ENCODE measurements around the gene EFCAB6. TPM values are rescaled to one million over a fixed set of nuclear protein-coding genes. Genes with fewer than 3 reads are reported as not detected.

The EFCAB6 gene
- total and polyA plus RNA-seq, 10 donors: 0.07 to 2.8 (median 0.78) TPM

DNA sequence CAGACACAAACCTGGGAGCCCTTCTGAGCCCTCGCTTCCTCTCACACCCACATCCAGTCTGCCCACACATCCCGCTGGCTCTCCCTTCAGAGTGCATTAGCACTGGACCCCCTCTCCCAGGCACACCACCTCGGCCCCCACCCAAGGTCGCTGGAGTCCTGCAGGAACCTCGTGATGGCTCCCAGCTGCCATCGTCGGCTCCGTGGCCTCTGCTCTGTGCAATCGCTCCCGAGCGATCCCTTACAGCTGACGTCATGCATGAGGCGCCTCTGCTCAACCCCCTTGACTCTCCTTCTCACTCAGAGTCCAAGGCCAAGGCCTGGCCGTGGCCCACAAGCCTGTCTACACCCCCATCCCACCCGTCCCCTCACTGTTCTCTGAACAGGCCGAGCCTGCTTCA lies 183.9 kb downstream of the EFCAB6 start:
- Histone ChIP-seq H3K36me3 (no peaks in the 10 kb centered on the region), H3K27ac (no peak overlapping the region), H3K9me3 (no peaks in the 10 kb centered on the region), H3K27me3 (replicated peaks in 1 of 7) (no peaks in the 10 kb centered on the region), H3K4me3 (no peak overlapping the region), H3K4me1 (no peaks in the 10 kb centered on the region)
- no peak for DNase-seq
- WGBS, 5 donors: 66 to 80% (median 75%) methylated on average over 16 of the region's 16 CpGs
- TF ChIP-seq, protein P1, sequence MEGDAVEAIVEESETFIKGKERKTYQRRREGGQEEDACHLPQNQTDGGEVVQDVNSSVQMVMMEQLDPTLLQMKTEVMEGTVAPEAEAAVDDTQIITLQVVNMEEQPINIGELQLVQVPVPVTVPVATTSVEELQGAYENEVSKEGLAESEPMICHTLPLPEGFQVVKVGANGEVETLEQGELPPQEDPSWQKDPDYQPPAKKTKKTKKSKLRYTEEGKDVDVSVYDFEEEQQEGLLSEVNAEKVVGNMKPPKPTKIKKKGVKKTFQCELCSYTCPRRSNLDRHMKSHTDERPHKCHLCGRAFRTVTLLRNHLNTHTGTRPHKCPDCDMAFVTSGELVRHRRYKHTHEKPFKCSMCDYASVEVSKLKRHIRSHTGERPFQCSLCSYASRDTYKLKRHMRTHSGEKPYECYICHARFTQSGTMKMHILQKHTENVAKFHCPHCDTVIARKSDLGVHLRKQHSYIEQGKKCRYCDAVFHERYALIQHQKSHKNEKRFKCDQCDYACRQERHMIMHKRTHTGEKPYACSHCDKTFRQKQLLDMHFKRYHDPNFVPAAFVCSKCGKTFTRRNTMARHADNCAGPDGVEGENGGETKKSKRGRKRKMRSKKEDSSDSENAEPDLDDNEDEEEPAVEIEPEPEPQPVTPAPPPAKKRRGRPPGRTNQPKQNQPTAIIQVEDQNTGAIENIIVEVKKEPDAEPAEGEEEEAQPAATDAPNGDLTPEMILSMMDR (IDR thresholded peaks at IDR 0.05 in 8 of 11, conservative IDR thresholded peaks at IDR 0.05 in 3 of 11): no peak
- TF ChIP-seq POLR2A (IDR thresholded peaks at IDR 0.05) (no peak), POLR2AphosphoS5 (IDR thresholded peaks at IDR 0.05) (no peak)
- intact Hi-C loops (cut with DNase I; ENCODE audit: low total_unique reads): no loop called here

DNA sequence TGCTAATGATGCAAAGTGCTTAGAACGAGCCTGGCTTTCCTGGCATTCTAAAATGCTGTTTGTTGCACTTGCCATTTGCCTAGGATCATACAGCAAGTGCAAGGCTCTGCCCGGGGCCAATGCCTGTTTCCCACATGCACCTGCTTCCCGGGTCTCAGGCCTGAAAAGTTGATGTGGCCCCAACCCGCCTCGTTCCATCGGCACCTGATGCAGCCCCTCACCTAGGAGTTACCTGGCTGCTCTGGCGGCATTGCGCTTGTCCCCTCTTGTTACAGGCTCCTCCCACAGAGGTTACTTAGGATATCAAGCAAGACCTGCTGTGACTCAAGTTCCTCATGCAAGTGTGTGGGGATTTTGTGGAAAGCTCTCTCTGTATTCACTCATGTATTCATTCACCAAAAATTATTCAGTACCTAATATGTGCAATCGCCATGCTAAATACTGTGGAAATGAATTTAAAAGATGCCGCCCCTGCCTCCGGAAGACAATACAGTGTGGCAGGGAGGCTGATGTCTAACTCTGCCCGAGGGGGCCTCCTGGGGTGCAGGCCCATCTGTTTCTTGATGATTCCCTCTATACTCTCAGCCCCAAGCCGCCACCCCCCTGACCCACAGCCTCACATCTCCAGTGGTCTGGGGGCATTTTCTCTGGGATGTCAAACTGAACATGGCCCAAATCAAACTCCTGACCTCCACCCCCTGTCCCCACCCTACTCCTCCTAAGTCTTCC lies 184.5 kb downstream of the EFCAB6 start:
- H3K9me3 ChIP-seq: no peaks in the 10 kb centered on the region
- no peaks in the 10 kb centered on the region for H3K4me1 ChIP-seq
- no peak overlapping the region for H3K27ac ChIP-seq
- TF ChIP-seq, protein P1 (IDR thresholded peaks at IDR 0.05 in 8 of 11, conservative IDR thresholded peaks at IDR 0.05 in 3 of 11): no peak
- no peak for TF ChIP-seq POLR2AphosphoS5 (IDR thresholded peaks at IDR 0.05)
- TF ChIP-seq POLR2A (IDR thresholded peaks at IDR 0.05): no peak
- 84 to 89% (median 86%) methylated on average over 13 of the region's 13 CpGs for WGBS, 5 donors
- DNase-seq: no peak
- H3K4me3 ChIP-seq: no peak overlapping the region
- intact Hi-C loops (cut with DNase I; ENCODE audit: low total_unique reads): no loop called here
- H3K36me3 ChIP-seq: no peaks in the 10 kb centered on the region
- no peaks in the 10 kb centered on the region for H3K27me3 ChIP-seq (replicated peaks in 1 of 7)

DNA sequence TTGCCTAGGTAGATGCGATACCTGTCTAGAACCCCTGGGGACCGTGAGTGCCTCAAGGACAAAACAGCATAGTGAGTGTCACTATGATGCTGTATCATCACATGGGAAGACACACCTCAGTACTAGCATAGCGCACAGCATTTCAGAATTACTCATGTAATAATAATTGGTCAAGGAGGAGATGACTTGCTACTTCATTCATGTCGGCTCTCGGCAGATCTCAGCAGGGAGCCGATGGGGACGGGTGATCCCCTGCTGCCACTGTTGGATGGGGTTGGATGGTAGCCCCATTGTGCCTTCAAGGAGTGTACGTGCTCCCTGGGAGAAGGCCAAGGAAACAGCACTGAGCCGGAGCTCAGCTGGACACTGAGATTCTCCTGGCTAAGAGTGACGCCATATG lies 186.9 kb downstream of the EFCAB6 start:
- Histone ChIP-seq H3K27ac (no peak overlapping the region), H3K4me3 (no peak overlapping the region), H3K36me3 (no peaks in the 10 kb centered on the region), H3K9me3 (peaks cover 0 to 8% (median 2%) of the 10 kb centered on the region in 8 donors), H3K4me1 (no peaks in the 10 kb centered on the region), H3K27me3 (replicated peaks in 1 of 7) (no peaks in the 10 kb centered on the region)
- 78 to 96% (median 91%) methylated on average over 10 of the region's 10 CpGs for whole genome bisulfite sequencing, 5 donors
- intact Hi-C loops (cut with DNase I; ENCODE audit: low total_unique reads): no loop called here
- TF ChIP-seq POLR2AphosphoS5 (IDR thresholded peaks at IDR 0.05) (no peak), POLR2A (IDR thresholded peaks at IDR 0.05) (no peak)
- TF ChIP-seq, protein P1 (IDR thresholded peaks at IDR 0.05 in 8 of 11, conservative IDR thresholded peaks at IDR 0.05 in 3 of 11): no peak
- DNase-seq: no peak

DNA sequence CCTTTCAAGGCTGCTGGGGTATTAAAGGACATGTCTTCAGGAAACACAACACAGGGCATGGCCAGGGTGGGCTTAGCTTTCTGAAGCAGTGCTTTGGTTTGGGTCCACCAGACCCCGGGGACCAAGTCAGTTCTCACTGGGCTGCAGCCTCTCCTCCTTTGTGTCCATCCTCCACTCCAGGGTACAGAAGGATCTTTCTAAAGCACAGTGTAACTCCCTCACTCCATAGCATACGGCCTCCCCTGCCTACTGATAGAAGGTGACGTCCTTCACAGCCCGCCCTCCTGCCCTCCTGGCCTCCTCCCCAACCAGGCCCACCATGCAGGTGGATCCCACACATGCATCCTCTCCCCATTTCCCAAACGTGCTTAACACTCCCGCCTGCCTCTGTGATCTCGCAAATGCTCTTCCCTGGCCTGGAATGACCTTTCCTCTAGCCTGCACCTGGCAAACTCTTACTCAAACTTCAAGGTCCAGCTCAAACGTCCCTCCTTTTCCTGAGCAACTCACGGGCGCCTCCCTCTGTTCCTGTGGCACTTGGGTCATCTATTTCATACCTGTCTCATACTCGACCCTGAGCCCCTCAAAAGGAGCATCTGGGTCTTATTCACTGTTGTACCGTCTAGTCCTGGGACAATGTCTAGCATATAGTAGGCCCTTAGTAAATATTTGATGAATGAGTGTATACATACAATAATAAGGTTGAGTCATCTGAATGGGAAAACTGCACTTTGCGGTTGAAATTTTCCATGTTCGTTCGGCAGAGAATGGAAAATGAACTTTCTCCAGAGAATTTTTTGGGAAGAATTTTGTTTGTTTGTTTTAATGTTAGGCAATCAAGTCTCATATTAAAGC lies 187.7 kb downstream of the EFCAB6 start:
- intact Hi-C loops (cut with DNase I; ENCODE audit: low total_unique reads): no loop called here
- DNase-seq: no peak
- H3K36me3 ChIP-seq: no peaks in the 10 kb centered on the region
- no peaks in the 10 kb centered on the region for H3K4me1 ChIP-seq
- peaks cover 0 to 16% (median 10%) of the 10 kb centered on the region in 8 donors for H3K9me3 ChIP-seq
- TF ChIP-seq POLR2A (IDR thresholded peaks at IDR 0.05): no peak
- TF ChIP-seq, protein P1 (IDR thresholded peaks at IDR 0.05 in 8 of 11, conservative IDR thresholded peaks at IDR 0.05 in 3 of 11): no peak
- no peak for TF ChIP-seq POLR2AphosphoS5 (IDR thresholded peaks at IDR 0.05)
- no peaks in the 10 kb centered on the region for H3K27me3 ChIP-seq (replicated peaks in 1 of 7)
- no peak overlapping the region for H3K4me3 ChIP-seq
- H3K27ac ChIP-seq: no peak overlapping the region
- 79 to 87% (median 82%) methylated on average over 15 of the region's 15 CpGs for WGBS, 5 donors
